HK-2 (cell line): Measurements from ENCODE around the gene RALGAPA1.
"Not testable (repeated sequence)": the region's sequence is repeated elsewhere in the genome, so short reads cannot be mapped to it uniquely, and the experiment has no call there.

Experiments used
- DNase-seq: peaks from one replicate; pipeline ENCODE4 v3.0.0-alpha.2; 2018; ENCODE audit not compliant: unreplicated experiment

The RALGAPA1 gene

DNA sequence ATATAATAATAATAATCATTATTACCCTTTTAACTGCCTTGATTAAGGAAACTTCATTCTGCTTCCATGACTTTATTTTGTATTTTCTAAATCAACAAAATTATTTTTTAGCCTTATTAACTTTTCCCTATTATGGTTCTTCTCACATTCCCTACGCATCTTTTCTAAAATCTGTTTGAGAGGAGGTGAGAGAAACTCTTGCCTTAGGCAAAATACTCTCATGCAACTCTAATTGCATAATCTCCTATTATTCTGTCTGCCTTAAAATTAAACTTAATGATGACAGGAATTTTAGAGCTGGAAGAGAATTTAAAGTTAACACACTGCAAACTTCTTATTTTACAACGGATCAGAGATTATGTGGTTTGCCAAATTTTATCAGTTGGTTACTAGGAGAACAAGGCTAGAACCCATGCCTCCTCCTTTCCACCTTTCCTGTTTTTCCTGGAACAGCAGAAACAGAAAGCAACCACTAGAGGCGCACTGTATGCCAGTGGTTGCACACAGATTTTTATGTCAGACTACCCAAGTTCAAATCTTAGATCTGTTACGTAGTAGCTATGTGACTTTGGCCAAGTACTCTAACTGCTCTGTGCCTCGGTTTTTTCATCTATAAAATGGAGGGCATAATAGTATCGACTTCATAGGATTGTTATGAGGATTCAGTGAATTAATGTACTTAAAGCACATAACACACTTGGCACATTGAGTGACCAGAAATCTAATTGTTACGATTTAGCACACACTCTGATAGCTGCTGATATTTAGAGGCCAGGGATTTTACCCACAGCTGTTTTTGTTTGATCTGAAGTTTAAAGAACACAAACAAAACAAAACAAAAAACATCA, 12.7 kb upstream of the RALGAPA1 start:
- no peak for DNase-seq

DNA sequence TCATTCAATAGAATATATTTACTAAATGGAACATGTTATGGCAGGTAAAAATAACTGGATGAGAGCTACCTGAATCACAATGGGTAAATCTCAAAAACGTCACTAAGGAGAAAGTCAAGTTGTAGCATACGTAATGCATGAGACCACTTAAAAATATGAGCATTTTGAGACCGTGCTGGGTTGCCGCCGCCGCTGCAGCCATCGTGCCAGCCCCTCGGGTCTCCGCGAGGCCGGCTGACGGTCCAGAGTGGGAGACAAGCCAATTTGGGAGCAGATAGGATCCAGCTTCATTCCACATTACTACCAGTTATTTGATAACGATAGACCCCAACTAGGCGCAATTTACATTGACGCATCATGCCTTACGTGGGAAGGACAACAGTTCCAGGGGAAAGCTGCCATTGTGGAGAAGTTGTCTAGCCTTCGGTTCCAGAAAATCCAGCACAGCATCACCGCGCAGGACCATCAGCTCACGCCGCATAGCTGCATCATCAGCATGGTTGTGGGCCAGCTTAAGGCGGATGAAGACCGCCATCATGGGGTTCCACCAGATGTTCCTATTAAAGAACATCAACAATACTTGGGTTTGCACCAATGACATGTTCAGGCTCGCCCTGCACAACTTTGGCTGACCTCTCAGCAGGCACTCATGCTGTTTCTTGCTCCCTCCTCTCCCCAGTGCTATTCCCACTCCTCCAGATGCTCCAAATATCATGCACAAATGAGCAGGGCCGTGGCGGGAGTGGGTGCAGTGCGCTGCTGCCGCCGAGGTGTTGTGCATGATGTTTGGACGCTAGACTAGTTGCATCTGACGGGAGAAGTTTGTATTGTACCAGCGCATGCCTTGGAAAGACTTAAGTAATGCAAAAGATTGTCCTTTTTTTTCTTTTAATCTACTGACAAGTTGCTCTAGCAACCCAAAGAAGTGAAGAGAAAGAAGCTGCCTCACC, 10.8 kb upstream of the RALGAPA1 start:
- DNase-seq, result no peak

GRCh38 chr14:35818346-35819115, 9.4 kb upstream of the RALGAPA1 start:
- no peak for DNase-seq

DNA sequence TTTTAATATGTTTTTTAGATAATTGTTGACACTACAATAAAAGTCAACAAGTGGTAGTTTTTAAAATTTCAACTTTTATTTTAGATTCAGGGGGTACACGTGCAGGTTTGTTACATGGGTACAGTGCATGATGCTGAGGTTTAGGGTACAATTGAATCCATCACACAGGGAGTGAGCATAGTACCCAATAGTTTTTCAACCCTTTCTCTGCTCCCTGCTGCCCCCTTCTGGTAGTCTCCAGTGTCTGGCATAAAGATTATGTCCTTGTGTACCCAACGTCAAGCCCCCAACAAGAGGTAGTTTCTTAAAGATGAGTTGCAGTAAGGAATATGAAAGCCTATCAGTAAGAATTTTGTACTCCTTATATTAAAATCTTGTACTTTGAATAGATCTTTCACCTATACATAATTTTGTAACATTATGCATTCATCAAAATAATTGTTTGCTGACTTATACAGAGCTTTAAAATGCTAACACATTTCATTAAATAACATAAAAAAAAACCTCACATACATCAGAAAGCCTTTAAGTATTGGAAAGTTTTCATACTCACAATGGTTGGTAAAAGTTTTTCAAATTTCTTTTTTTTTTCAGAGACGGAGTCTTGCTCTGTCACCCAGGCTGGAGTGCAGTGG, 5.4 kb upstream of the RALGAPA1 start:
- peak; percentile 57 for DNase-seq

DNA sequence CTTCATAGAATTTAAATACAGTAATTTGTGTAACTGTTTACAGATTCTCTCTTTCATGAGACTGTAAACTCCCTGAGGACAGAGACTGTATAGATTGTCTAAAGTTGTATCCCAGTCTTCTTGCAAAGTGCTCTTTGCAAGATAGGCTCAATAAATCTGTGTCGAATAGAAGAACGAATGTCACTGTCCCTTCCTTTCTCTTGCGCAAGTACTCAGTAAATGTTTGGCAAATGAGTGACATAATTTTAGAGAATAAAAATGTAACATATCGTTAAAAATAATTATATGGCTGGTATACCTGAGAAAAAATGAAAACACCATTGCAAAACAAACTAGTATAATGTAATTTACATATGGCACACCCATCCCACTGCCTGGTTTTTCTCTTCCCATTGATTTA, 1.9 kb upstream of the RALGAPA1 start:
- DNase-seq, result no peak

DNA sequence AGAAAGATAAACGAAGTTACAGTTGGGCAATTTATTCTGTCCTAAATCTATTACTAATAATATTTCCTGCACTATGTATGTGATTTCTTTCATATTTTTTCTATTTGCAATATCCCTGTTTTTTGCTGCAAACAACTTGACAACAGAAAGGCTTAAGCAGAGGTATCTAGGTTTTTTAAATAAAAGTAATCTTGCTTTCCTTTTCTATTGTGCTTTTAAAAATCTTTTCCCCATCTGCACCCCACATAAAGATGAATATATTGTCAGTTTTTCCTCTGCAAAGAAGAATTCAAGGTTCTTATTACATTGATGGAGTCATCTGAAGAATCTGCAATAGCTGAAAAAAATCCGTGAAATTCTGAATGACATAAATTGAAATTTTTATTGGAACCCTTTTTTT, 502 bp upstream of the RALGAPA1 start:
- no peak for DNase-seq

- no peak for DNase-seq
These were observed 938 bp downstream of the RALGAPA1 start for GRCh38 chr14:35808076-35808637.

DNA sequence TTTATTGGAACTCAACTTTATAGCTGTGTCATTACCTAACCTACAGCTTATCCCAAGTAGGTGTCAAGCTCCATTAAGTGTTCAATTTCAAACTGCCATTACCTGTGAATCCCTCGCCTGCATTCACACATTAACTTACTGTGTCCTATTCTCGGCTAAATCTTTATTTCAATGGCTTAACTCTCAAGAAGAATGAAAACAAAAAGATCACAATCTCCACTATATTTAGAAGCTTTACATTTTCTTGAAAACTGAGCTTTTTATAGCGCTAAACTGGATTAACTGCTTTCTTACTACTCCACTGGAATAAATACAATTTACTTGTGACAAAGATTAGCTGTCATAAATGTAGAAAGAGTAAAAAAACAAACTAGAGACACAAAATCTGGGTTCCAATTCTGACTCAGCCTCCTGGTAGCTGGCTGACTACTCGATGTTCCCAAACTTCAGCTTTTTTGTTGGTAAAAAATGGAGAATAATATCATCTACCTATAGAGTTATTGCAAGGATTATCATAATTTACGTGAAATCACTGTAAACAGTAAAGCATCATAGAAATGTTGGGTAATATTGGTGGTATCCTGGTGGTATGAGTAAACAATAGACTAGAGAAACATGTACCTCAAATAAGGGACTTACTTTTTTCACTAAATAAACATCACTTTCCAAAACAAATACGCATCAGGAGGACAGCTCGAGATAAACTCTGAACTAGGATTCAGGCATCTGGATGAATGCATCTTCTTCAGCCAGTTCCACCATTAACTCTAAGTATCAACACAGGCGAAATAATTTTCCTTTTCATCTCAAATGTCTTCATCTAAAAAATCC, 1.7 kb downstream of the RALGAPA1 start:
- DNase-seq, result no peak

- DNase-seq, result no peak
These were observed 2.8 kb downstream of the RALGAPA1 start for GRCh38 chr14:35806006-35806907.

GRCh38 chr14:35797796-35798195, 11.3 kb downstream of the RALGAPA1 start:
- DNase-seq, result no peak

DNA sequence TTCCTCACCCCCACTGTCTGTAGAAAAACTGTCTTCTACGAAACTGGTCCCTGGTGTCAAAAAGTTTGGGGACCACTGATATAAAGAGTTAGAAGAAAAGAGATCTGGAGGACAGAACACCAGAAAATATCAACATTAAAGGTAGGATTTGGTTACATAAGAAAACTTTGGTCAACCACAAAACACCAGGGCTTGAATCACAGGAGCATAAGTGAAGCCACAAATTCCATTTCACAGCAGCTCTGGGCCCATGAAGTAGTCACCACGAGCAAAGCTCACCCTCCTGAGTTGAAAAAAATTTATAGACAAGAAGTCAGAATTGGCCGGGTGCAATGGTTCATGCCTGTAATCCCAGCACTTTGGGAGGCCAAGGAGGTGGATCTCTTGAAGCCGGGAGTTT, 19.4 kb downstream of the RALGAPA1 start:
- peak; percentile 17 for DNase-seq

GRCh38 chr14:35786856-35787255, 22.2 kb downstream of the RALGAPA1 start:
- DNase-seq, result no peak

GRCh38 chr14:35783699-35784098, 25.4 kb downstream of the RALGAPA1 start:
- no peak for DNase-seq

- no peak for DNase-seq
These were observed 29.7 kb downstream of the RALGAPA1 start for GRCh38 chr14:35779368-35779767.

DNA sequence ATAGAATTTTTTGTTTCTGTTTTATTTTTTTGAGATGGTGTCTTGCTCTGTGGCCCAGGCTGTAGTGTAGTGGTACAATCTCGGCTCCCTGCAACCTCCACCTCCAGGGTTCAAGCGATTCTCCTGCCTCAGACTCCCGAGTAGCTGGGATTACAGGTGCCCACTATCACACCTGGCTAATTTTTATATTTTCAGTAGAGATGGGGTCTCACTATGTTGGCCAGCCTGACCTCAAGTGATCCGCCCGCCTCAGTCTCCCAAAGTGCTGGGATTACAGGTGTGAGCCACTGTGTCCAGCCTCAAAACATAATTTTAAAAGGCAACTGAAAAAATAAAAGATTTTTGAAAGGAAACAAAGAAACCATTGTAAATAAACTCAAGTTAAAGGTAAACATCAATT, 31.5 kb downstream of the RALGAPA1 start:
- not testable (repeated sequence) for DNase-seq

GRCh38 chr14:35776823-35777222, 32.3 kb downstream of the RALGAPA1 start:
- no peak for DNase-seq

DNA sequence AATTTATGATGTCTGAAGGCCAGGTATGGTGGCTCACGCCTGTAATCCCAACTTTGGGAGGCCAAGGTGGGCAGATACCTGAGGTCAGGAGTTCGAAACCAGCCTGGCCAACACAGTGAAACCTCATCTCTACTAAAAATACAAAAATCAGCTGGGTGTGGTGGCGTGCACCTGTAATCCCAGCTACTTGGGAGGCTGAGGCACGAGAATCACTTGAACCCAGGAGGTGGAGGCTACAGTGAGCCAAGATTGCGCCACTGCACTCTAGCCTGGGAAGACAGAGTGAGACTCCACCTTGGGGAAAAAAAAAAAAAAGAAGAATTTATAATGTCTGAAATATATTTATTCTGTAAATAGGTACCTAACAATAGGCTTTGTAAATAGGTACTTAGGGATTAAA, 33.0 kb downstream of the RALGAPA1 start:
- DNase-seq, result not testable (repeated sequence)

DNA sequence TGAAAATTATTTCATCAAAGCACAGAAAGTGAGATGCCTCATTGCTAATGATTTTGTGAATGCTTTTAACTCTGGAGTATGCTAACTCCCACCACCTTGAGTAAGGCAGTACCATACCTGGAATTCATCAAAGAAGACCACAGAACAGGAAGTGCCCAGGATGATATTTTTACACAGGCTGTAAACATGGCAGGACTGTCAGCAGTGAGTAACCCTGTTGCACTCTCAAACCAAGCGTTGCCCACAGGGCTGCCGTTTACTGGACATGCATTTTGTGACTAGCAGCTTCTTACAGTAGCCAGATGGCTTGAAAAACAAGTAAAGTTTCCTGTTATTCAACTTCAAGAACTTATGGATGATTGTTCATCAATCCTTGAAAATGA, 42.4 kb downstream of the RALGAPA1 start:
- DNase-seq, result no peak

DNA sequence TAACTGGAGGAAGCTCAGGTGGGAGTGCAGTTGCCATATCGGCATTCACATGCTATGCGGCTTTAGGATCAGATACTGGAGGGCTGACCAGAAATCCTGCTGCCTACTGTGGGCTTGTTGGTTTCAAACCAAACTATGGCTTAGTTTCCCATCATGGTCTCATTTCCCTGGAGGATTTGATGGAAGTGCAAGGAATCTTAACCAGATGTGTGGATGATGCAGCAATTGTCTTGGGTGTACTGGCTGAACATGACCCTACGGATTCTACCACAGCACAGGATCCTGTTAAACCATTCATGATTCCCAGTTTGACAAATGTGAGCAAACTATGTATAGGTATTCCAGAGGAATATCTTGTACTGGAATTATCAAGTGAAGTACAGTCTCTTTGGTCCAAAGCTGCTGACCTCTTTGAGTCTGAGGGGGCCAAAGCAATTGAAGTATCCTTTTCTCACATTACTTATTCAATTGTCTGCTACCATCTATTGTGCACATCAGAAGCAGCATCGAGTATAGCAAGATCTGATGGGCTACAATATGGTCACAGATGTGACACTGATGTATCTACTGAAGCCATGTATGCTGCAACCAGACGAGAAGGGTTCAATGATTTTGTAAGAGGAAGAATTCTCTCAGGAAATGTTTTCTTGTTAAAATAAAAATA, 42.9 kb downstream of the RALGAPA1 start:
- no peak for DNase-seq
